ENCODE measurements around the gene ADSS2.

Gene ADSS2

GRCh38 chr1:244361764-244362473 is 89.8 kb downstream of the ADSS2 start:
- no peak overlapping the region for H2AK5ac ChIP-seq (ENCODE audit: low read length, severe bottlenecking)
- H3K14ac ChIP-seq (ENCODE audit: low read length in 2 of 2) = no peak overlapping the region
- H2BK12ac ChIP-seq (ENCODE audit: low read length in 2 of 2) = no peak overlapping the region
- H3K79me1 ChIP-seq (replicated peaks; ENCODE audit: low read length, poor library complexity, severe bottlenecking) = no peaks in the 10 kb centered on the region
- no peak overlapping the region for H2AFZ ChIP-seq (ENCODE audit: low read depth, low read length)
- H2BK5ac ChIP-seq (ENCODE audit: low read depth, low read length, poor library complexity, severe bottlenecking) = no peak overlapping the region
- no peak overlapping the region for H2BK120ac ChIP-seq (ENCODE audit: low read depth, low read length)
- peak; percentile 96 for DNase-seq
- no peaks in the 10 kb centered on the region for H3K9me3 ChIP-seq (ENCODE audit: control insufficient read depth, low read length)
- H3K4me1 ChIP-seq (ENCODE audit: control insufficient read depth, insufficient read depth, low read depth, low read length) = peaks cover 2% of the 10 kb centered on the region
- H4K8ac ChIP-seq (ENCODE audit: low read length) = no peak overlapping the region
- H2BK15ac ChIP-seq (ENCODE audit: low read depth, poor library complexity, severe bottlenecking) = no peak overlapping the region
- no peak overlapping the region for H3K4ac ChIP-seq (ENCODE audit: low read depth in 1 of 2, low read length in 2 of 2)
- peak overlapping the region; percentile 92 for H3K9ac ChIP-seq (ENCODE audit: low read length)
- no peak overlapping the region for H4K91ac ChIP-seq (ENCODE audit: low read length)
- no peak overlapping the region for H3K18ac ChIP-seq (ENCODE audit: low read depth in 1 of 2, low read length in 2 of 2)
- 8% methylated on average over 5 of the region's 5 CpGs for WGBS
- H3K27me3 ChIP-seq (ENCODE audit: control insufficient read depth in 1 of 2, insufficient read depth in 1 of 2, low read length in 2 of 2) = no peaks in the 10 kb centered on the region
- H3K4me2 ChIP-seq (ENCODE audit: low read length, poor library complexity, severe bottlenecking) = peak overlapping the region; percentile 4
- no peaks in the 10 kb centered on the region for H3K36me3 ChIP-seq (ENCODE audit: control insufficient read depth in 1 of 2, insufficient read depth in 2 of 2, low read depth in 1 of 2, low read length in 2 of 2)
- peak overlapping the region; percentile 70 for H3K27ac ChIP-seq (ENCODE audit: low read length, poor library complexity, severe bottlenecking)
- H3K4me3 ChIP-seq (ENCODE audit: insufficient read depth in 1 of 2, low read depth in 1 of 2, low read length in 2 of 2) = peak overlapping the region in 1 of 2 experiments; percentile 63
- H3K23ac ChIP-seq (ENCODE audit: low read length in 2 of 2) = no peak overlapping the region
